PFSK-1 (cell line): ENCODE data around the gene UBA1.

Experiments used
- POLR2AphosphoS5 ChIP-seq: IDR thresholded peaks from 2 replicates; pipeline ENCODE4 v1.6.1; 2012; ENCODE audit warnings: low read depth, mild to moderate bottlenecking, control low read depth, low read length, moderate library complexity
- REST ChIP-seq, 2 experiments: IDR thresholded peaks; 2 replicates each; pipeline versions ENCODE4 v1.6.1 to v1.8.0; 2011 to 2012; ENCODE audit warnings: low read depth in 2 of 2, low read length in 2 of 2, control low read depth in 1 of 2, inconsistent platforms in 1 of 2, mild to moderate bottlenecking in 1 of 2, moderate library complexity in 1 of 2; ENCODE audit not compliant: insufficient read depth in 1 of 2
- TAF1 ChIP-seq: IDR thresholded peaks from 2 replicates; pipeline ENCODE4 v1.6.1; 2012; ENCODE audit warnings: low read length, control low read depth, borderline replicate concordance; ENCODE audit not compliant: insufficient read depth

- TF ChIP-seq REST (IDR thresholded peaks at IDR 0.05; ENCODE audit: insufficient read depth in 1 of 2, low read depth in 2 of 2, low read length in 2 of 2): no peak
- no peak for TF ChIP-seq TAF1
- TF ChIP-seq POLR2AphosphoS5: no peak
These were observed 2.3 kb upstream of the UBA1 start for GRCh38 chrX:47191331-47191730.
